Caki2 (cell line): ENCODE data around the gene POLR3A. TPM values are rescaled to one million over a fixed set of nuclear protein-coding genes. Genes with fewer than 3 reads are reported as not detected.
A peak's percentile ranks its signal among the peaks of the same experiment; 100 is the strongest.

Source experiments
- DNase-seq: peaks from one replicate; pipeline ENCODE4 v3.0.0-alpha.2; 2015; ENCODE audit warnings: low read depth
- in situ Hi-C: cut with HindIII; loops from 2 replicates; pipeline ENCODE4 v1.10.0; 2016; ENCODE audit warnings: low sequenced_read_pairs, low pct_unique_long_range_greater_than_20kb, mixed read lengths
- total RNA-seq: library from RNA; depleted of rRNA; stranded (reverse); fragments of >200 nt; shearing (Covaris generic); gene quantifications from 2 replicates; pipeline ENCODE4 v1.2.3, GENCODE V29; 2014; ENCODE audit warnings: low replicate concordance

The POLR3A gene
- total RNA-seq, 1 experiment from 2014 or later = 11.1 TPM

DNA sequence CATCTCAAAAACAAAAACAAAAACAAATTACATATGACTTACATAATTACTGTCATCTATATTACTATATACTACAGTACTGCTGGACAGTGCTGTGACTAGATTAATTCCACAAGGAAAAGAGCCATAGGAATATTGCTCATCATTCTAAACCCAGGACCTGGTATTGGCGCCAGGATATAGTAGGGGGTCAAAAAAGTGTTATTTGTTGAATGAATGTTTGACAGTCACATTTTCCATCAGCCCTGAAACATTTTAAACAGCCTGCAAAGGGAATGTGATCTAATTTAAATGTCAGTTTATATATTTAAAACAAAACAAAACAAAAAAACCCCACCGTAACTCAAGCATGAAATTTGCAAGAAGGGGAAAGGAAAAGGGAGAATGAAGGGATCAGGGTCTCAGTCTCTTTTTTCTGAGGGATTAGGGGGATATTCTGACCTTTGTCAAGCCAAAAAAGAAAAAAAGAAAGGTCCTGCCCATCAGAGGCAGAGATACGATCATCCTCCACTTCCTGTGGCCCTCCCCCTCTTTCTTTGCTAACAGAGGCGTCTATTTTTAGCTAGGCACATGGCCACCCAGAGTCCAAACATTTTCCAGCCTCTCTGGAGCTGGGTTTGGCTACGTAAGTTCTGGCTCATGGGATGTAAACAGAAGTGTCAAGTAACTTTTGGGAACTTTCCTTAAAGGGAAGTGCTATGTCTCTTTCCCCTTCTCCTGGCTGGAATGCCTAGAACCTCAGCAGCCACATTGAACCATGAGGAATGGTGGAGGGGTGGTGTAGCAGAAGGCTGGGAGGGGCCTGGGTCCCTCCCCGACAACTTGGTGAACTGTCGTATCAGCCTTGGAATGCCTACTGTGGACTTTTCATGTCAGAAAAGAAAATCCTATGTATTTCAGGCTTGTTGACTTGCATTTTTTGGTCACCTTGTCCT, 58.2 kb downstream of the POLR3A start:
- no peak for DNase-seq
- in situ Hi-C loops = no loop called here

DNA sequence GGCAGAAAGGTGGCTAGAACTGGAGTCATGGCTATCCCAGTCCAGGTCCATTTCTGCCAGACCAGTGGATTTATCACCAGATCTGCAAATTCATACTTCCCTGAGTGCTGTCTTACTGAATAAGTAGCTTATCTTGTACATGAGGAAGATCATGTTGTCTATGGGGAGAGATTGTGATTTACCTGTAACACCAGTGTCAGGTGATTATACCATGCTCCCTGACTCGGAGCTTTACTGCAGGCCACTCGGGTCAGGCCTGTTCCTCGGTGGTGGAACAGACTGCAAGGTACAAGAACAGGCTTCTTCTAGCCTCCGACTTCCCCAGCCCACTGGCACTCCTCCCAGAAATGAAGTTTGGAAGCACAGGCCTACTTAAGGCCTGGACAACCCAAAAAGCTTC, 60.2 kb downstream of the POLR3A start:
- DNase-seq = no peak

DNA sequence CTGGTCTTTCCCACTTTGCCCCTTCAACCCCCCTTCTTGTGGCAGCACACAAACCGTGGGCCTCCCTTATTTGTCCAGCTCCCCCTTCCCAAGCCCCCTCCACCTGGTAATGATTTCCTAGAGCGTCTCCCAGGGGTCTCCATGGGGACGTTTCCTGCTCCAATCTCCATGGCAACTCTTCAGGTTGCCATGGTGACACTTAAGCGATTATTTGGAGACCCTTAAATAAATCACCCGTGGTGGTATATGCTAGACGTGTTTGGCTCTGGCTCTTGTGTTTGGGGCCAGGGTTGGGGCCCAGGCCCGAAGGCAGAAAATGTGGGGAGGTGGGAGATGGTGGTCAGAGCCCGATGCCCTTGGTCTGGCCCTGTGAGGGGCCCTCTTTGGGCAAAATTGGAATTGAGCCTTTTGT, 61.7 kb downstream of the POLR3A start:
- in situ Hi-C loops = no loop called here
- DNase-seq = no peak

More for the DNA sequence above, 60.2 kb downstream of the POLR3A start:
- in situ Hi-C loops = no loop called here

DNA sequence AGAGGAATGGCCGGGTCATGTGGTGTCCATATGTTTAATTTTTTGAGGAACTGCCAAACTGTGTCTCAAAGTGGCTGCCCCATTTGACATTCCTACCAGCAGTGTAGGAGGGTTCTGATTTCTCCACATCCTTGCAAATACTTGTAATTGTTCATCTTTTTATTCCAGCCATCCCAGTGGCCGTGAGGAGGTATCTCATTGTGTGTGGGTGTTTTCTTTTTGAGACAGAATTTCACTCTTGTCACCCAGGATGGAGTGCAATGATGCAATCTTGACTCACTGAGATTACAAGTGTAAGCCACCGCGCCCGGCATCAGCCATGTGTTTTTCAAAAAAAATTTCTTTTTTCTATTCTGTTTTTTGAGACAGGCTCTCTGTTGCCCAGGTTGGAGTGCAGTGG, 64.0 kb downstream of the POLR3A start:
- DNase-seq = no peak
- in situ Hi-C loops = no loop called here

DNA sequence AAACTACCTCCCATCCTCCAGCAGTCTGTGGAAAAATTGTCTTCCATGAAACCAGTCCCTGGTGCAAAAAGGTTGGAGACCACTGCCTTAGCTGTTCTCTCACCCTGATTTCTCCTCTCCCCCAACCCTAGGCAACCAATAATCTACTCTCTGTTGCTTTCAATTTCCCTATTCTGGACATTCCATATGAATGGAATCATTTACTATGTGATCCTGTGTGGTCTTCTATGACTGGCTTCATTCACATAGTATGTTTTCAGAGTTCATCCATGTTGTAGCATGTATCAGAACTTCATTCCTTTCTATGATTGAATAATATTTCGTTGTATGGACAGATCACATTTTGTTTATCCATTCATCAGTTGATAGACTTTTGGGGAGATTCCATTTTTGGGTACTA, 64.5 kb downstream of the POLR3A start:
- DNase-seq = no peak
- in situ Hi-C loops = no loop called here

DNA sequence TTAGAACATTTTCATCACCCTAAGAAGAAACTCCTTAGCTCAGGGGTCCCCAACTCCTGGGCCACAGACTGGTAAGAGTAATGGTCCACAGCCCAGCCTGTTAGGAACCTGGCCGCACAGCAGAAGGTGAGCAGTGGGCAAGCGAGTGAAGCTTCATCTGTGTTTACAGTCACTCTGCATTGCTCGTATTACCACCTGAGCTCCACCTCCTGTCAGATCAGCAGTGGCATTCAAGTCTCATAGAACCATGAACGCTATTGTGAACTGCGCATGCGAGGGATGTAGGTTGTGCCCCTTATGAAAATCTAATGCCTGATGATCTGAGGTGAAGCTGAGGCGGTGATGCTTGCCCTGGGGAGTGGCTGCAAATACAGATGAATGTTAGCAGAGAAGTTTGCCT, 65.4 kb downstream of the POLR3A start:
- no peak for DNase-seq
- in situ Hi-C loops = no loop called here

DNA sequence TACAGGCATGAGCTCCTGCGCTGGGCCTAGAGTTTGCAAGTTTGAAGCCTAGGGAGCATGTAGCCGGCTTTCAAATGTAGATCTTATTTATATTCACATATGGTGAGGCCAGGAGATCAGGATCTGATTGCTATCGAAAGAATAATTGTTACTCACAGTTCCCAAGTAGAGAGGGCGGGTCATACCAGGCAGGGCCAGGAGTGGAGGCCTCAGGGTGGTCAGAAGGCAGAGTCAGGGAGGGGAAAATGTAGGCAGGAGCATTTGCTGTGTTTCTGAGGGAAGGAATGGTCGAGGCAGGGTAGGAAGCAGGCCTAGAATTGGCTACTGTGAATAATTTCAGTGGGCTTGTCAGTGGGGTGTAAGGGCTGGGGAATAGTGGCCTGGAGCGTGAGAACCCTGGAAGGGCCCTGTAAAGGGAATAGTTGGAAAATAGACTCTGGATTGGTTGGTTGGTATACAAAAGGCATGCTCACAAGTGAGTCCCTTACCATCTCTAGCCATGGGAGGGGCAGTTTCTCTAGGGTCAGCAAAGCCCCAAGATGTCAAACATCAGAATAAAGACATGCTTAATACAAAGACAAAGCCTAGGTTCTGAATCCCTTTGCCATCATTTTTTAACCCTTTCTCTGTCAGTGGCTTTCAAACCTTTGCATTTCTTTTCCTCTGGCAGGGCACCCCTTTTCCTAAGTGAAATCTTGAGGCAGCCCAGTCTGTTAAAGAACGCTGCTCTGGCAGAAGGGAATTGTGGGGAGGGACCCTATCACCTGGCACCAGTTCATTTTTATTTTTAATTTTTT, 66.8 kb downstream of the POLR3A start:
- in situ Hi-C loops = no loop called here
- no peak for DNase-seq

DNA sequence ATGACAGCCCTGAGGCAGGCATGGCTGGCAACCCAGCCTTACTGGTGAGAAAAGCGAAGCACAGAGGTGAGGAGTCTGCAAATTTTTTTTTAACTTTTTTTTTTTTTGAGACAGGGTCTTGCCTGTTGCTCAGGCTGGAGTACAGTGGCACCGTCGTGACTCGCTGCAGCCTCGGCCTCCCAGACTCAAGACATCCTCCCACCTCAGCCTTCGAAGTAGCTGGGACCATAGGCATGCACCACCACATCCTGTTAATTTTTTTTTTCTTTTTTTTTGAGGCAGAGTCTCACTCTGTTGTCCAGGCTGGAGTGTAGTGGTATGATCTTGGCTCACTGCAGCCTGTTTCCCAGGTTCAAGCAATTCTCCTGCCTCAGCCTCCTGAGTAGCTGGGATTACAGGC, 67.6 kb downstream of the POLR3A start:
- DNase-seq = no peak
- in situ Hi-C loops = no loop called here

DNA sequence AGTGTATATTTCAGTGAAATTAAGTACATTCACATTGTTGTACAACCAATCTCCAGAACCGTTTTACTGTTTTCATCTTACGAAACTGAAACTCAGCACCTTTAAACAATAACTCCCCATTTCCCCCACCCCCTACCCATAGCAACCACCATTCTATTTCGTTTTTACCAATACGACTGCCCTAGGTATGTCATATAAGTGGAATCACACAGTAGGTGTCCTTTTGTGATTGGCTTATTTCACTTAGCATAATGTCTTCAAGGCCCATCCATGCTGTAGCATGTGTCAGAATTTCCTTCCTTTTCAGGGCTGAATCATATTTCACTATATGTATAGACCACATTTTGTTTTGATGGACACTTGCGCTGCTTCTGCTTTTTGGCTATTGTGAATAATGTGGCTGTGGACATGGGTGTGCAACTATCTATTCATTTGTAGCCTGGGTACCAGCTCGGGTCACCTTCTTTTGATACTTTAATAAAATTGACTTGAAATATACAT, 68.4 kb downstream of the POLR3A start:
- no peak for DNase-seq
- in situ Hi-C loops = no loop called here

DNA sequence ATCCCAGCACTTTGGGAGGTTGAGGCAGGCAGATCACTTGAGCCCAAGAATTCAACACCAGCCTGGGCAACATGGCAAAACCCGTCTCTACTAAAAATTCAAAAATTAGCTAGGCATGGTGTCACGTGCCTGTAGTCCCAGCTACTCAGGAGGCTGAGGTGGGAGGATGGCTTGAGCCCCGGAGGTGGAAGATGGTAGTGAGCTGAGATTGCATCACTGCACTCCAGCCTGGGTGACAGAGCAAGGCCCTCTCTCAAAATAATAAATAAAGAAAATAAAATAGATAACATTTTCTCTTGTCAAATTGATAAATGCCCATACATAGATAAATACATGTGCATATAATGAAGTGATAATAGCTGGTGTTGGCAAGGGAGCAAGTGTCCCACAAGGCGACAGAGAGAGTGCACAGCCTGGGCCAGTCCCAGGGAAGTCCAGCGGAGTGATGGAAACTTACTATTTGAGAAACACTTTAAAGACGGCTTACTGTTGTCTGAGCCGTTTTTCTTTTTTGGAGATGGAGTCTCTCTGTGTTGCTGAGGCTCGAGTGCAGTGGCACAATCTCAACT, 69.3 kb downstream of the POLR3A start:
- in situ Hi-C loops = no loop called here
- DNase-seq = no peak

DNA sequence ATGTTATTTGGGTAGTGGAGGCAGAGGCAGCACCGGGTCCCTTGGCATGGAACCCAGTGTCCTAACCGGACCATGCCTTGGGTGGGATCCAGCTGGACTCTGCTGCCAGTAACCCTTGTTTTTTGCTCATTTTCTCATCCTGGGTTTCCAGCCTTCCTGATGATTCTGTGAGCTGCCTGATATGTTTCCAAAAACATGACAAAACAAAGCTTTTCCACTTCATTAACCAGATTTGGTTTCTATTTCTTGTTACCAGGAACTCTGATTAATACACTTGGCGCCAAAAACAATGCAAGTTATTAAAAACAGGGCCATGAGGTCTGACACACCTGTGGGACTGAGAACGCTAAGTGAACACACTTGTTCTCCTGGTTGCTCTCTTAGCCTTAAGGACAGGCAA, 69.9 kb downstream of the POLR3A start:
- in situ Hi-C loops = no loop called here
- DNase-seq = no peak

DNA sequence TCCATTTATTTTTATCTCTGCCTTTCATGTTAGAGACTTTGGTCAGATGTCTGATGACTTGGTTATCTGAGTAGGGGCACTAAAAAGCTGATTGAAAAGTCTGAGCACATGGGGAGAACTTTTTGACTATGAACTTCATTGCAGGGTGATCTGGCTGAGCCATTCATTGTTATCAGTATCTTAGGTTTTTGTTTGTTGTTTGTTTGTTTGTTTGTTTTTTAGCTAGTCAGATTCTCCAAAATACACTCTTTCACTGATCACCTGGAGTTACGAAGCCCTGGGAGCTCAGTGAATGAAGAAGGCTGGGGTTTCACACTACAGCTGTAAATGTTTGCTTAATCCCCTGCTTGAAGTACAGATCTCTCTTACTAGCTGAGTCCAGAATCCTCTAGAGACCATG, 74.2 kb downstream of the POLR3A start:
- no peak for DNase-seq
- in situ Hi-C loops = no loop called here

DNA sequence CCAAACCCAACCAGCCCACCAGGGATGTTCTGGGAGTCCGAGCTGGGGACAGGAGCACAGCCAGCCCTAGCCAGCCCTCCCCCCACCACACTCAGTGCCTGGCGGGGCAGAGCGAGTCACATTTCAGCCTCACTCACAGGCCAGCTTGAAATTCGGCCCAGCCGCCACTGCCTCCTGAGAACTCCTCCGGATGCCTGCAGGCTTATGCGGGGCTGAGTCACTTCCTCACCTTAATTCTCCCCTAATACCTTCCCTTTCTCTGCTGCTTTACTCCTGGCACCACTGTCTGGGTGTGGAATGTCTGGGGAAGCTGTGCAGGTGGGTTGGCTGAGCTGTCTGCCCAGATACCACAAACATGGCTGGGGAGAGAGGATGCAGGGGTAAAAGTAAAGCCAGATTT, 80.1 kb downstream of the POLR3A start:
- in situ Hi-C loops = loop anchor here (10.0 kb wide), 1 partner anchor 66 kb away; no protein-coding TSS in a partner anchor
- peak; percentile 31 for DNase-seq

DNA sequence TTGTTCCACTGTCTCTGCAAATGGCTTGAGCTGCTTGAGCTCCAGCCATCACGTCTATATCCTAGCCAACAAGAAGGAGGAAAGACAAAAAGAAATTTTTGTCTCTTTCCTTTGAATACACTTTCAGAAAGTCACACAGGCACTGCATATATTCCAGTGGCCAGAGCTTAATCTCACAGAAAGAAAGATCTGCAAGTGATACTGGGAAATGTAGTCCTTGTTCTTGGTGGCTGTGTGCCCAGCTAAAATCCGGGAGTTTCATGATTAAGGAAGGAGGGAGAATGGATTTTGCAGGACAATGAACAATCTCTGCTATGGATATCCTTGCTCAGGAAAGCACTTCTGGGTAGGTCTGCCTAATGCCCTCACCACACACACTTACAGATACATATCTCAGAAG, 83.2 kb downstream of the POLR3A start:
- no peak for DNase-seq
- in situ Hi-C loops = loop anchor here (10.0 kb wide), 1 partner anchor 69 kb away; no protein-coding TSS in a partner anchor

DNA sequence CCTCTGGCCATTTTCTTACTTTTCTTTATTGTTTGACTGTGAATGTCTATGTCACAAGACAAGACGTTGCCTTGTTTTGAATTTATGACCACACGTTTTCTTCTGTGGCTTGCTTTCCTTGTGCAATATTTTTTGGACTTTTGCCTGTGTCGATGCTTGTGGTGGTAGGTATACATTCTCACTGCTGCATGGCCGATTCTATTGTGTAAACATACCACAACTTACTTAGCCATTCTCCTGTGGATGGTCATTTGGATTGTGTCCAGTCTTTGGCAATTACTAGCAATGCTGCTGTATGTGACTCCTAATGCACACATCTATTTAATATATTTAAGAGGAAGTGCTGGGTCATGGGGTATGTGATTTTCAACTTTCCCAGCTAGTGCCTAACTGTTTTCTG, 84.8 kb downstream of the POLR3A start:
- in situ Hi-C loops = loop anchor here (10.0 kb wide), 1 partner anchor 70 kb away; no protein-coding TSS in a partner anchor
- DNase-seq = peak; percentile 69

DNA sequence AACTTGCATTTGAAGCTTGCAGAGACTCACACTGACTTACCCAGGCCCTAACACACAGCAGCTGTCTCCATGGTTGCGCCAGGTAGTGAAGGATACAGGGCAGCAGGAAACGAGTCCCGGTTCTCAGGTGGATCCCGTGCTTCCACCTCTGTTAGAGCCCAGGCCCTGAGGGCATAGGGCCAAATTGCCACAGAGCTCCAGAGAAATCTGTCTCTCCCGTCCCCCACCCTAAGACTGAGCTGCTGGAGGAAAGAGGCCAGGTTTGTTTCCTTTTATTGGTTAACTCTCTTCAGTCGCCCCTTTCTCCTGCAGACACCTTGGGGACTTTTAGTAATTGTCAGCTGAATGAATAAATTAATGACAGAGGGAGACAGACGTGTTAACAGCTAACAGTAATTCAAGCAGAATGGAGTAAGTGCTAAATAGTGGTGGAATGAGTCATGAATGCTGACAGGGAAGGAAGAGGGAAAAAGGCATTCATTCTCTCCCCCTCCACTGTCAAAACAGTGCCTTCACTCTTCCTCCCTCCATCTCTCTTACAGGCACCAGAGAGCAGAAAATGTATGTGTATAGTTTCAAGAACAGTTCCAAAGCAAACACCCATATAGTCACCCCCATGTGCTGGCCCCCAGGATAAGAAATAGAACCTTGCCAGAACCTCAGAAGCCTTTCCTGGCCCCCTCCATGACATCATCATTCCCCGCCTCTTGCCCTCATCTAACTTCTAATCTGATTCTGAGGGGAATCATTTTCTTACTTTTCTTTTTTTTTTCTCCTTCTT, 86.0 kb downstream of the POLR3A start:
- in situ Hi-C loops = loop anchor here (10.0 kb wide), 1 partner anchor 71 kb away; no protein-coding TSS in a partner anchor
- peak; percentile 88 for DNase-seq

DNA sequence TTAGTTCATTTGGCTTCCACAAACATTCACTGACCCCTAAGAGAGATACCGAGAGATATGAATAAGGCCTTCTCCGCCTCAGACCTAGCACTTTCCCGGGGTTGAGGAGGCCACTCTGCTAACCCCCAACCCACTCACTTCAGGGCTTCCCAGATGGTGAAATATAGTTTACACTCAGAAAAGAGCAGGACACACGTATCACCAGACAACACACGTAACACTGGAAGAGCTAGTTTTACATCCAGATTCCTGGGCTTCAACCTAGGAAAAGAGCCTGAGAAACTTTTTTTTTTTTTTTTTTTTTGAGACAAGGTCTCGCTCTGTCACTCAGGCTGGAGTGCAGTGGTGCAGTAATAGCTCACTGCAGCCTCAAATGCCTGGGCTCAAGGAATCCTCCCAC, 87.5 kb downstream of the POLR3A start:
- no peak for DNase-seq
- in situ Hi-C loops = loop anchor here (10.0 kb wide), 1 partner anchor 73 kb away; no protein-coding TSS in a partner anchor

DNA sequence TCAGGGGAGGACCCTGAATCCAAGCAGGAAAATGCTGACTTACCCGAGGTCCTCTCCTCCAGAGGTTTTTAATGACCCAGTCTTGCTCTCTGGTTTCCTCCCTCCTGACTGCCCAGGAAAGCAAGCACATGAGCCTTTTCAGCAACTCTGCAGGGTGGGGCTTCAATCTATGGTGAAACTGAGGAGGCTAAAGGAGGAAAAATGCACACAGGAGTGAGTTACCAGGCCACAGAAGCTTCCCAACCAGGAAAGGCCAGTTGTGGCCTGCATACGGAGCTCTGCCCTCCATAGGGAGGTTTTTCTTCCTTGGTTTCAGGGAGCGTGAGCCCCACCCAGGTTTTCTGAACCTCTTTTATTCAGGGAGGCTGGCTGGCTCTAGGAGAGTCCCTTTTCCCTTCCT, 88.7 kb downstream of the POLR3A start:
- in situ Hi-C loops = loop anchor here (10.0 kb wide), 1 partner anchor 74 kb away; no protein-coding TSS in a partner anchor
- no peak for DNase-seq
